HG03103 (cell line): ENCODE measurements around the gene NKAIN4.

Source experiments
- ATAC-seq: cut with Tn5 transposase; IDR thresholded peaks from one replicate; pipeline ENCODE4 v1.9.1; 2021; ENCODE audit warnings: low read depth; ENCODE audit not compliant: unreplicated experiment

The NKAIN4 gene

DNA sequence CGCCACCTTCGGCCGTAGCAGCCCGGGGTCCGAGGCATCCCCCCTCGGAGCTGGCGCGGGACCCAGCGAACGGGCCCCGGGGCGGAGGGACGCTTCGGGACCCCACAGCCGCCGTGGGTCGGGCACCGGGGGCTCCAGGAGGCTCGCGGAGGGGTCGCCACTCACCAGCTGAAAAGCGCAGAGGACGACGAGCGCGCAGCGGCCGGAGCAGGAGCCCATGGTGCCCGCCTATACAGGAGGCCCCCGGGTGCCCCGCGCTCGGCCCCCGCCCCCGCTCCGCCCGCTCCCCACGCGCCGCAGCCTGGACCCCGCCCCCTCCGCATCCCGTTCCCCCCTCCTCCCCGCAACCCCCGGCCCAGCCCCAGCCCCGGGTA, at the start of gene NKAIN4:
Gene NKAIN4 (minus strand): TSS at position 232 of the 374 bp plus-strand sequence. CDS start 13 bp downstream, at position 219.
- no peak for ATAC-seq

- no peak for ATAC-seq
Measured at GRCh38 chr20:63303095-63303666, 48.9 kb upstream of the NKAIN4 start.

- ATAC-seq = no peak
Measured at GRCh38 chr20:63301671-63302070, 47.4 kb upstream of the NKAIN4 start.

DNA sequence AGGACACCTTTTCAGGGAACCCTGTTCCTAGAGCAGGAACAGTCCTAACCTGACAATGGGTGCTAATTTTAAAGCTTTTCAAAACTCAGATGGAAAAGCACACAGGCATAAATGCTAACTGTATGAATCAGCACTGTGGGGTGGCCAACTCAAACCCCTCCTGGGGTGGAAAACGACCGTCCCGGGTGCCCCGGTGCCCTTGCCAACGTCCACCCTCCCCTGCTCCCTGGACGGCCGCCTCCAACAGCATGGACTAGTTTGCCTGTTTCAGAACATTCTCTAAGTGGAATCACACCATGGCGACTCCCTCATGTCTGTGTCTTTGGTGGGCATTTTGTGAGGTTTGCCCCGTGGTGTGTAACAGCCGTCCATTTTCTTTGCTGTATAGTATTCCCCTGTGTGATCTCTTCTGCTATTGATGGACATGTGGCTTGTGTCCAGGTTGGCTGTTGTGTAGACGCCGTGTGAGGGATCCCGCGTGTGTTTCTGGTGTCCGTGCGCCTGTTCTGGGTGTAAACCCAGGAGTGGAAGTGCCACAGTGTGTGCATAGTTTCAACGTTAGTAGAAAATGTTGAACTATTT, 44.6 kb upstream of the NKAIN4 start:
- no peak for ATAC-seq

DNA sequence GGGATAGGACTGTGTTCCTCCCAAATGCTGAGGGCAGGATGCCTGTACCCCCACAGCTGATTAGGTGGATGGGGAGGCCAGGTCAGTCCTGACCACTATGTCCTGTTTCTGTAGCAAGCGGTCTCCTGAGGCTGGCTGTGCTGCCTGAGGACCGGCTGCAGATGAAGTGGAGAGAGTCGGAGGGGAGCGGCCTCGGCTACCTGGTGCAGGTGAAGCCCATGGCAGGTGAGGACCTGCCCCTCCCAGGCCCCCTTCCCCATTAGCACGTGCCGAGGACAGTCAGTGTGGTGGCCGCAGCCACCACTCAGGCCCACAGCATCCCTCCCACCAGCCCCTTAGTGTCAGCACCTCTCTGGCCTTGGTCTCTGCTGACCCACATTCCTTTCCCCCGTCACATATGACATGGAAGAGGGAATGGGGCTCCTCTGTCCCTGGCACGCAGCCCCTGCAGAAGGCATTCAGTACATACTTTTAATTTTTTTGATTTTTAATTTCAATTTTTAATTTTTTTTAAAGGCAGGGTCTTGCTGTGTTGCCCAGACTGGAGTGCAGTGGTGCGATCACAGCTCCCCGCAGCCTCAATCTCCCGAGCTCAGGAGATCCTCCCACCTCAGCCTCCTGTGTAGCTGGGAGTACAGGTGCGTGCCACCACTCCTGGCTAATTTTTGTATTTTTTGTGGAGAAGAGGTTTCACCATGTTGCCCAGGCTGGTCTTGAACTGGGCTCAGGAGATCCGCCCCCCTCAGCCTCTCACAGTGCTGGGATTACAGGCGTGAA, 43.7 kb upstream of the NKAIN4 start:
- no peak for ATAC-seq

GRCh38 chr20:63297371-63297781, 43.1 kb upstream of the NKAIN4 start:
- ATAC-seq = no peak

- no peak for ATAC-seq
Measured at GRCh38 chr20:63296531-63297299, 42.5 kb upstream of the NKAIN4 start.

GRCh38 chr20:63295846-63296245, 41.6 kb upstream of the NKAIN4 start:
- no peak for ATAC-seq

GRCh38 chr20:63295422-63295821, 41.2 kb upstream of the NKAIN4 start:
- no peak for ATAC-seq

DNA sequence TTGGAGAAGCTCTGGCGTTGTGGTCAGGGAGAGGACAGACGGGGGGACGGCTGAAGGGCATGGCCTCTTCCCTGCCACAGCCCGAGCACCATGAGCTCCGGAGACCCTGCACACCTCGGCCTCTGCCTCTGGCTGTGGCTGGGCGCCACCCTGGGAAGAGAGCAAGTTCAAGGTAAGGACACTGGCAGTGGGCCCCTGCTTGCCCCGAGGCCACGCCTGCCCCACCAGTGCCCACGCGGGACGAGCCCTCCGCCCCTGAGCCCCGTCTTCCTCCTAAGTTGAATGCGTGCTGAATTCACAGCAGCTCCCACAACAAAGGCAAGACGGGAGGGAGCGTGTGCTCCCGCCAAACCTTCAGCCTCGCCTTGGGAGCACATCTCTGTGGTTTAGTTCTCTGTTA, 40.8 kb upstream of the NKAIN4 start:
- ATAC-seq = no peak

DNA sequence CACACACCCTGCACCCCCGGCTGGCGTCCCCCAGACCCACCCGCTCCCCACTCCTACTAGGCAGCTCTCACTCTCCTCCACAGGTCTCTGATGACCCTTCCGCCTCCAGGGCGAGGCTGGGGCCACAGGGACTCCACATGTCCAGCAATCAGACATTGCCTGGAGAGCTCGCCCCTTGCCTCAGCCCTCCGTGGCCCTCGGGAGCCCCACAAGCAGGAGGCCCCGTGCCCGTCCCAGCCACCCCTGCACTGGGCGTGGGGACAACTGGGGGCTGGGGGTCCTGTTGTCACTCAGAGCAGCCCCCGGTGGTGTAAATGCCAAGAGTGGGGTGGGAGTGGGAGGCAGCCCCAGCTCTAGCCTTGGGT, 40.3 kb upstream of the NKAIN4 start:
- ATAC-seq = no peak

DNA sequence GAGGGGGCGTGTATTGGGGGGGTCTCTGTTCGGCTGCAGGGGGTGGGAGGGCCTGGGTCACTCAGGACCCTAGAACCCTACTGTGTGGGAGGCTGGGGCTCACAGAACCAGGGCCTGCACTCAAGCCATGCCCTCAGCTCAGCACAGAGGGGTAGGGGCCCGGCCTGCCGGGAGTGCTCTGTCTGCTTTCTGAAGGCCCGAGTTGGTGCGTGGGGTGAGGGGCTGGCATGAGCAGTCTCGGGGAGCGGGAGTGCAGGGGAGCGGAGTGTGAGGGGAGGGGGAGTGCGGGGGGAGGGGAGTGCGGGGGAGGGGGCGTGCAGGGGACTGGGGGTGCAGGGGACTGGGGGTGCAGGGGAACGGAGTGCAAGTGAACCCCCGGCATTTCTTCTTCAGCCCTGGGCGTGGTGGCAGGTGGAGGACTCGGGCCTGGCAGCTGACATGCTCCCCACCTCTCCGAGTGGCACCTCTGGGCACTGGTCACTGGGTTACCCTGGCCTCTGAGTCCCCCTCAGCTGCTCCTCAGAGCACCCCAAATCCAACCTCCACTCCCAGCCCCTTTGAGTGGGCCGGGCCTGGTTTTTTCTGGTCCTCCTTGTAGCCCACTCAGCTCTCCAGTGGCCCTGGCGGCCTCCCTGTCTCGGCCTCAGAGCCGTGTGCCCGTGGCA, 39.7 kb upstream of the NKAIN4 start:
- no peak for ATAC-seq

- no peak for ATAC-seq
Measured at GRCh38 chr20:63293456-63293855, 39.2 kb upstream of the NKAIN4 start.

DNA sequence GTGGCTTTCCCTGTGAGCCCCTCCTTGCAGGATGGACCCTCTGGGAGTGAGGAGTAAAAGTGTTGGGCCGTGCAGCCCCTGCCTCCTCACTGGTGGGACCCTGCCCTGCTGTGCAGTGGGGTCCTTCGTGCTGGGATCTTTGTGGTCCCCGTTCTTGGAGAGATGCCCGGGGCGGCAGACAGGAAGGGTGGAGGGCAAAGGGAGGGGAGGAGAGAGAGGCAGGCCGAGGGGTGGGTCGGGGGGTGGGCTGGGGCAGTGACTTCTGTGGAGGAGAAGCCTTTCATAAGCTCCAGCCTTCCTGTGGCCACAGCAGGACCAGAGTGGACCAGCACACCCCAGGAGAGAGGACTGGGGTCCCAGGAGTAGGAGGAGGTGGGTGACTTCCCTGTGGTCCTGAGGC, 38.6 kb upstream of the NKAIN4 start, which contains the start of gene COL20A1:
Gene COL20A1 (plus strand): TSS at position 283 of the 400 bp plus-strand sequence. CDS start 1,922 bp downstream, outside the sequence.
- no peak for ATAC-seq

DNA sequence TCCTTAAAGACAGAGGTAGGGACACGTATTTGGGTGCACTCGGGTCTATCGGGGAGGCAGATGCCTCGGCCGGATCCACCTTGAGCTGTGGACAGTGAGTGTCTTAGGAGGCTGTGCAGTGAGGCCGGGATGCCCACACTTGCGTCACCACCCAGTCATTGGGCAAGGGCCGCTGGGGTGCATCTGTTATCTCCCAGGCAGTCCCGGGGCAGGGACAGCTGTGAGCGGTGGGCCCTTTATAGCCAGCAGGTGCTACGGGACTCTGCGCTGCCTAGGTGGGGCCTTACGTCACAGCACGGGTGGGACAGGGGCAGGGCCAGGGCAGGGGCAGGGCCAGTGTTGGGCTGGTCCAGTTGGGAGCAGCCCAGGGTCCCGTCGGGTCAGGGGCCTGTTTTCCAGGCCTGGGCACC, 38.0 kb upstream of the NKAIN4 start:
- no peak for ATAC-seq

GRCh38 chr20:63291811-63292210, 37.5 kb upstream of the NKAIN4 start:
- ATAC-seq = no peak

- ATAC-seq = no peak
Measured at GRCh38 chr20:63290677-63291472, 36.6 kb upstream of the NKAIN4 start.

DNA sequence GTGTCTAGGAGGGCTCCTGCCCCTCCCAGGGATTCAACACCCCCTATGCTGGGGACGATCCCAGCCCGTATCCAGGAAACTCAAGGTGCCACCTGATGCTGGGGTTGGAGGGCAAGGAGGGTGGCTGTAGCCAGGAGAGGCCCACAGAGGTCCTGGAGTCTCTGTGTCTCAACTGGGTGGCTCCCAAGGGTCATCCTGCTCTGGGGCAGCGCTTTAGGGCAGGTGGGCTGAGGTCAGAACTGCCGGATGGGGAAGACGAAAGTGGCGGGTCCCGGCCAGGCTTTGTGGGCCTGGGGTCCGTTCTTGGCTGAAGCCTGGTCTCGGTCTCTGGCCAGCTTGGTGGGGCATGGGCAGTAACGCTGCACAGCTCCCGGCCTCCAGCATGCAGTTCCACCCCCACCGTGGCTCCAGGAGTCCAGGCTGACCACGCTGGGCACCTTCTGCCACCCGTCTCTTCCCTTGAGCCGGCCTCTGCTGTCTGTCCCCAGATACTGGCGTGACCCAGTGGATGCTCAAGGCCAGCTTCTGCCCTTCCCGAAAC, 35.9 kb upstream of the NKAIN4 start:
- ATAC-seq = no peak

- ATAC-seq = no peak
Measured at GRCh38 chr20:63289311-63290135, 35.3 kb upstream of the NKAIN4 start.
